HepG2 (cell line): Measurements from ENCODE around the gene CDK10.
"Not testable (repeated sequence)": the region's sequence is repeated elsewhere in the genome, so short reads cannot be mapped to it uniquely, and the experiment has no call there.

Source experiments
- PHF20 ChIP-seq: sonication (generic); formaldehyde crosslinking; IDR thresholded peaks from 2 replicates; pipeline ENCODE4 v1.5.0; 2020; ENCODE audit warnings: mild to moderate bottlenecking, missing genetic modification reagents
- RAD21 ChIP-seq: fragments of 450-650 bp; formaldehyde crosslinking; IDR thresholded peaks from 2 replicates; pipeline ENCODE4 v1.5.0; 2020; ENCODE audit warnings: mild to moderate bottlenecking
- SYNCRIP ChIP-seq: fragments of 200-400 bp; formaldehyde crosslinking; IDR thresholded peaks from 2 replicates; pipeline ENCODE4 v1.6.1; 2018; ENCODE audit warnings: mild to moderate bottlenecking, low read depth, low read length; ENCODE audit not compliant: insufficient read depth
- ZNF318 ChIP-seq: sonication (generic); formaldehyde crosslinking; IDR thresholded peaks from 2 replicates; pipeline ENCODE4 v1.4.0; 2020; ENCODE audit warnings: mild to moderate bottlenecking, missing genetic modification reagents

DNA sequence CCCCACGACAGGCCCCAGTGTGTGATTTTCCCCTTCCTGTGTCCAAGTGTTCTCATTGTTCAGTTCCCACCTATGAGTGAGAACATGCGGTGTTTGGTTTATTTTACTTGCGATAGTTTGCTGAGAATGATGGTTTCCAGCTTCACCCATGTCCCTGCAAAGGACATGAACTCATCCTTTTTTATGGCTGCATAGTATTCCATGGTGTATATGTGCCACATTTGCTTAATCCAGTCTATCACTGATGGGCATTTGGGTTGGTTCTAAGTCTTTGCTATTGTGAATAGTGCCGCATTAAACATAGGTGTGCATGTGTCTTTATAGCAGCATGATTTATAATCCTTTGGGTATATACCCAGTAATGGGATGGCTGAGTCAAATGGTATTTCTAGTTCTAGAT, 14.9 kb upstream of the CDK10 start:
- not testable (repeated sequence) for TF ChIP-seq PHF20 (CRISPR knock-in tag); SYNCRIP; ZNF318 (CRISPR knock-in tag); RAD21
